Panc1 (cell line): Measurements from ENCODE around the gene RGMA. TPM values are rescaled to one million over a fixed set of nuclear protein-coding genes. Genes with fewer than 3 reads are reported as not detected.

Experiments
- ATAC-seq: fragments of 200-7000 bp; cut with Tn5 transposase; 2 replicates; pipeline ENCODE4 v1.9.1; 2020; ENCODE audit warnings: mild to moderate bottlenecking, moderate library complexity
- BruUV-seq: library from RNA; stranded (reverse); fragments of 400-500 nt; replicated peaks from 2 replicates; lab custom pipeline; 2021; lab: Mats Ljungman, UMichigan
- CTCF ChIA-PET: fragments of 300-600 bp; sonication (Branson Sonifier 250); formaldehyde crosslinking; loops from one replicate; lab custom pipeline; 2022; ENCODE audit warnings: antibody characterized with exemption; lab: Charles Lee
- POLR2A ChIA-PET: fragments of 300-600 bp; sonication (Branson Sonifier 250); formaldehyde crosslinking; loops from one replicate; lab custom pipeline; 2022; ENCODE audit warnings: antibody characterized with exemption; lab: Charles Lee
- DNase-seq: peaks from one replicate; pipeline ENCODE4 v3.0.0-alpha.2; 2010; ENCODE audit warnings: low read depth, low spot score
- H3K27ac ChIP-seq: 2 replicates; pipeline ENCODE4 v1.5.1; 2011; ENCODE audit warnings: mild to moderate bottlenecking, low read length, inconsistent platforms
- H3K27me3 ChIP-seq: fragments of 200-500 bp; sonication (Bioruptor generic); 2 replicates; pipeline ENCODE4 v1.6.0; 2014; ENCODE audit warnings: low read length, inconsistent platforms; ENCODE audit not compliant: control insufficient read depth, insufficient read depth
- H3K36me3 ChIP-seq: fragments of 200-500 bp; sonication (Bioruptor generic); 2 replicates; pipeline ENCODE4 v1.5.1; 2014; ENCODE audit warnings: inconsistent platforms, mild to moderate bottlenecking, low read length, moderate library complexity; ENCODE audit not compliant: control insufficient read depth, insufficient read depth
- H3K4me1 ChIP-seq: 2 replicates; pipeline ENCODE4 v1.5.1; 2011; ENCODE audit warnings: inconsistent platforms, mild to moderate bottlenecking, low read length, moderate library complexity; ENCODE audit not compliant: control insufficient read depth, insufficient read depth
- H3K4me3 ChIP-seq, 2 experiments: 2 replicates each; pipeline ENCODE4 v1.5.1; 2011 to 2012; ENCODE audit warnings: low read depth in 2 of 2, low read length in 2 of 2, mild to moderate bottlenecking in 2 of 2, inconsistent platforms in 1 of 2, moderate library complexity in 1 of 2
- H3K9me3 ChIP-seq: fragments of 200-500 bp; sonication (Bioruptor generic); 2 replicates; pipeline ENCODE4 v1.5.1; 2014; ENCODE audit warnings: low read depth, mild to moderate bottlenecking, inconsistent platforms, low read length, moderate library complexity; ENCODE audit not compliant: control insufficient read depth, insufficient read depth
- CTCF ChIP-seq: fragments of 450-650 bp; IDR thresholded peaks from 2 replicates; pipeline ENCODE4 v1.5.1; 2017; ENCODE audit warnings: mild to moderate bottlenecking
- POLR2AphosphoS5 ChIP-seq: IDR thresholded peaks from 2 replicates; pipeline ENCODE4 v1.6.1; 2012; ENCODE audit warnings: mild to moderate bottlenecking, low read depth, low read length, moderate library complexity
- REST ChIP-seq, 2 experiments: IDR thresholded peaks; 2 replicates each; pipeline ENCODE4 v1.6.1; 2011 to 2012; ENCODE audit warnings: low read depth in 2 of 2, control low read depth in 1 of 2, low read length in 1 of 2, mild to moderate bottlenecking in 1 of 2, moderate library complexity in 1 of 2; ENCODE audit not compliant: insufficient read depth in 1 of 2
- SIN3A ChIP-seq: IDR thresholded peaks from 2 replicates; pipeline ENCODE4 v1.6.1; 2012; ENCODE audit warnings: low read depth, mild to moderate bottlenecking, low read length, moderate library complexity, borderline replicate concordance; ENCODE audit not compliant: insufficient read depth
- TCF7L2 ChIP-seq: IDR thresholded peaks from 2 replicates; pipeline ENCODE4 v1.6.1; 2011; ENCODE audit warnings: mild to moderate bottlenecking, low read depth, low read length, inconsistent platforms
- in situ Hi-C: cut with HindIII; loops from 2 replicates; pipeline ENCODE4 v1.10.0; 2016; ENCODE audit warnings: low sequenced_read_pairs, low pct_unique_long_range_greater_than_20kb
- intact Hi-C: fragments of 100-400 bp; cut with micrococcal nuclease; formaldehyde crosslinking; loops from one replicate; pipeline ENCODE4 v1.10.0; 2022; ENCODE audit not compliant: unreplicated experiment
- total RNA-seq: library from RNA; stranded (reverse); gene quantifications from one replicate; pipeline ENCODE4 v1.2.1, GENCODE V29; 2021; ENCODE audit not compliant: unreplicated experiment

The RGMA gene
- total RNA-seq, 1 experiment from 2014 or later: 0.62 TPM

- intact Hi-C loops: no loop called here
- no peaks in the 10 kb centered on the region; the same call in 1 of the 2 replicates for H3K4me1 ChIP-seq
- no TSS peak for BruUV-seq
- H3K27ac ChIP-seq: no peak overlapping the region
- H3K9me3 ChIP-seq: no peaks in the 10 kb centered on the region
- no peaks in the 10 kb centered on the region for H3K27me3 ChIP-seq
- in situ Hi-C loops: no loop called here
- H3K36me3 ChIP-seq: no peaks in the 10 kb centered on the region
- ChIA-PET CTCF (no interaction called here), POLR2A (no interaction called here)
- no peak for DNase-seq
- H3K4me3 ChIP-seq: no peak overlapping the region
- no peak for ATAC-seq
- TF ChIP-seq CTCF (no peak), SIN3A (no peak), TCF7L2 (no peak), POLR2AphosphoS5 (no peak), REST (IDR thresholded peaks at IDR 0.05; ENCODE audit: insufficient read depth in 1 of 2, low read depth in 2 of 2, low read length in 1 of 2) (no peak)
Observed at GRCh38 chr15:93046120-93046519, 42.9 kb downstream of the RGMA start.

- BruUV-seq: no TSS peak
- intact Hi-C loops: no loop called here
- ChIA-PET CTCF (no interaction called here), POLR2A (no interaction called here)
- H3K9me3 ChIP-seq: no peaks in the 10 kb centered on the region
- no peak overlapping the region for H3K4me3 ChIP-seq
- no peak overlapping the region for H3K27ac ChIP-seq
- H3K36me3 ChIP-seq: no peaks in the 10 kb centered on the region
- no peaks in the 10 kb centered on the region; the same call in 1 of the 2 replicates for H3K4me1 ChIP-seq
- ATAC-seq: no peak
- in situ Hi-C loops: no loop called here
- no peak for DNase-seq
- no peaks in the 10 kb centered on the region for H3K27me3 ChIP-seq
- no peak for TF ChIP-seq TCF7L2
- no peak for TF ChIP-seq SIN3A
- no peak for TF ChIP-seq POLR2AphosphoS5
- TF ChIP-seq CTCF: no peak
- no peak for TF ChIP-seq REST (IDR thresholded peaks at IDR 0.05; ENCODE audit: insufficient read depth in 1 of 2, low read depth in 2 of 2, low read length in 1 of 2)
Observed at GRCh38 chr15:93045191-93045785, 43.7 kb downstream of the RGMA start.
